CD8-positive, alpha-beta memory T cell (primary cell): ENCODE data around the gene FCER1G. TPM values are rescaled to one million over a fixed set of nuclear protein-coding genes. Genes with fewer than 3 reads are reported as not detected.

Experiments used
- CTCF ChIA-PET: fragments of 350-600 bp; sonication (Branson Sonifier 250); formaldehyde crosslinking; loops from one replicate; lab custom pipeline; 2021; ENCODE audit warnings: antibody characterized with exemption; lab: Charles Lee
- POLR2A ChIA-PET: fragments of 350-600 bp; sonication (Branson Sonifier 250); formaldehyde crosslinking; loops from one replicate; lab custom pipeline; 2021; ENCODE audit warnings: antibody characterized with exemption; lab: Charles Lee
- DNase-seq, 5 donors: peaks; one replicate each; pipeline versions ENCODE4 v3.0.0 to v3.0.0-alpha.2; 2020 to 2022; ENCODE audit warnings: mixed read lengths in 1 of 5
- H3K27ac ChIP-seq: one replicate; pipeline ENCODE4 v1.7.0; 2013; ENCODE audit warnings: low read depth, mild to moderate bottlenecking, low read length, moderate library complexity
- H3K27me3 ChIP-seq: 2 replicates; pipeline ENCODE4 v1.7.0; 2013; ENCODE audit warnings: low read length, mild to moderate bottlenecking; ENCODE audit not compliant: insufficient read depth, poor library complexity, severe bottlenecking
- H3K36me3 ChIP-seq: 2 replicates; pipeline ENCODE4 v1.7.0; 2013; ENCODE audit warnings: mild to moderate bottlenecking, low read length, moderate library complexity; ENCODE audit not compliant: insufficient read depth
- H3K4me1 ChIP-seq: 2 replicates; pipeline ENCODE4 v1.7.0; 2013; ENCODE audit warnings: mild to moderate bottlenecking, low read length, moderate library complexity; ENCODE audit not compliant: insufficient read depth
- H3K4me3 ChIP-seq: 2 replicates; pipeline ENCODE4 v1.7.0; 2013; ENCODE audit warnings: mild to moderate bottlenecking, low read length
- H3K9me3 ChIP-seq: 2 replicates; pipeline ENCODE4 v1.7.0; 2013; ENCODE audit warnings: mild to moderate bottlenecking, low read length
- H3K27ac Mint-ChIP-seq, 8 donors: one replicate each; pipeline ENCODE4 v1.8.0; 2020 to 2021; ENCODE audit warnings: mixed read lengths in 8 of 8, mild to moderate bottlenecking in 6 of 8, inconsistent platforms in 3 of 8, moderate library complexity in 3 of 8
- H3K27me3 Mint-ChIP-seq, 2 donors: one replicate each; pipeline ENCODE4 v1.8.0; 2020 to 2021; ENCODE audit warnings: mixed read lengths in 2 of 2, mild to moderate bottlenecking in 1 of 2, moderate library complexity in 1 of 2
- H3K36me3 Mint-ChIP-seq, 3 donors: one replicate each; pipeline ENCODE4 v1.8.0; 2020 to 2021; ENCODE audit warnings: mixed read lengths in 3 of 3, inconsistent platforms in 1 of 3, mild to moderate bottlenecking in 1 of 3
- H3K4me1 Mint-ChIP-seq, 3 donors: one replicate each; pipeline ENCODE4 v1.8.0; 2020 to 2021; ENCODE audit warnings: mixed read lengths in 3 of 3, inconsistent platforms in 1 of 3, mild to moderate bottlenecking in 1 of 3
- H3K4me3 Mint-ChIP-seq, 7 donors: one replicate each; pipeline ENCODE4 v1.8.0; 2020 to 2021; ENCODE audit warnings: mixed read lengths in 7 of 7, mild to moderate bottlenecking in 6 of 7, moderate library complexity in 4 of 7, inconsistent platforms in 2 of 7
- H3K9me3 Mint-ChIP-seq, 5 donors: one replicate each; pipeline ENCODE4 v1.8.0; 2020 to 2022; ENCODE audit warnings: mixed read lengths in 5 of 5, mild to moderate bottlenecking in 3 of 5, moderate library complexity in 2 of 5, inconsistent platforms in 1 of 5
- polyA plus RNA-seq: library from polyadenylated mRNA; unstranded; fragments of 300-500 nt; fragmentation: Illumina TruSeq; gene quantifications from one replicate; pipeline ENCODE4 v1.2.3, GENCODE V29; 2021
- total RNA-seq, 2 experiments: library from RNA; stranded (reverse); gene quantifications; one replicate each; pipeline ENCODE4 v1.2.3, GENCODE V29; 2021

Gene FCER1G
- total and polyA plus RNA-seq, 3 experiments from 2014 or later = 4.1 to 19.0 (median 5.1) TPM

- Histone ChIP-seq H3K4me1 (peaks cover 69% of the 10 kb centered on the region), H3K27me3 (no peaks in the 10 kb centered on the region), H3K4me3 (no peak overlapping the region), H3K27ac (no peak overlapping the region), H3K36me3 (no peaks in the 10 kb centered on the region), H3K9me3 (no peaks in the 10 kb centered on the region)
- no peak for DNase-seq
- no peaks in the 10 kb centered on the region for H3K9me3 Mint-ChIP-seq
- POLR2A ChIA-PET = no interaction called here
- H3K27ac Mint-ChIP-seq = peak overlapping the region; percentile 35 to 97 (median 80)
- H3K27me3 Mint-ChIP-seq = peaks cover 0 to 1% of the 10 kb centered on the region in 2 donors
- peak overlapping the region in 3 of 7 donors; percentile 36 to 81 (median 62) for H3K4me3 Mint-ChIP-seq
- H3K4me1 Mint-ChIP-seq = peaks cover 60 to 80% (median 70%) of the 10 kb centered on the region in 3 donors
- CTCF ChIA-PET = interaction anchor here (0.7 to 1.5 kb wide), 4 partner anchors 11 to 37 kb away, joined by 3 to 5 read pairs (median 4); partner anchors contain the start of genes APOA2 and B4GALT3
- peaks cover 0 to 6% (median 0%) of the 10 kb centered on the region in 3 donors for H3K36me3 Mint-ChIP-seq
Measured at GRCh38 chr1:161188381-161188780, 26.7 kb upstream of the FCER1G start.

GRCh38 chr1:161189036-161189435 is 26.1 kb upstream of the FCER1G start:
- H3K9me3 Mint-ChIP-seq = no peaks in the 10 kb centered on the region
- CTCF ChIA-PET = interaction anchor here (1.1 to 5.0 kb wide), 4 partner anchors 12 to 36 kb away, joined by 3 to 42 read pairs (median 4); partner anchors contain the start of genes B4GALT3 and PPOX
- peaks cover 0 to 6% (median 0%) of the 10 kb centered on the region in 3 donors for H3K36me3 Mint-ChIP-seq
- H3K27ac ChIP-seq = no peak overlapping the region
- no peak overlapping the region for H3K4me3 ChIP-seq
- POLR2A ChIA-PET = interaction anchor here (1.5 kb wide), 1 partner anchor 13 kb away, joined by 3 read pairs; the partner anchor contains the start of gene NDUFS2
- peak overlapping the region in 7 of 8 donors; percentile 23 to 87 (median 59) for H3K27ac Mint-ChIP-seq
- DNase-seq = no peak
- H3K27me3 Mint-ChIP-seq = peaks cover 0 to 1% of the 10 kb centered on the region in 2 donors
- H3K9me3 ChIP-seq = no peaks in the 10 kb centered on the region
- H3K36me3 ChIP-seq = no peaks in the 10 kb centered on the region
- H3K4me1 Mint-ChIP-seq = peaks cover 57 to 78% (median 64%) of the 10 kb centered on the region in 3 donors
- H3K27me3 ChIP-seq = no peaks in the 10 kb centered on the region
- H3K4me1 ChIP-seq = peaks cover 63% of the 10 kb centered on the region
- no peak overlapping the region for H3K4me3 Mint-ChIP-seq

DNA sequence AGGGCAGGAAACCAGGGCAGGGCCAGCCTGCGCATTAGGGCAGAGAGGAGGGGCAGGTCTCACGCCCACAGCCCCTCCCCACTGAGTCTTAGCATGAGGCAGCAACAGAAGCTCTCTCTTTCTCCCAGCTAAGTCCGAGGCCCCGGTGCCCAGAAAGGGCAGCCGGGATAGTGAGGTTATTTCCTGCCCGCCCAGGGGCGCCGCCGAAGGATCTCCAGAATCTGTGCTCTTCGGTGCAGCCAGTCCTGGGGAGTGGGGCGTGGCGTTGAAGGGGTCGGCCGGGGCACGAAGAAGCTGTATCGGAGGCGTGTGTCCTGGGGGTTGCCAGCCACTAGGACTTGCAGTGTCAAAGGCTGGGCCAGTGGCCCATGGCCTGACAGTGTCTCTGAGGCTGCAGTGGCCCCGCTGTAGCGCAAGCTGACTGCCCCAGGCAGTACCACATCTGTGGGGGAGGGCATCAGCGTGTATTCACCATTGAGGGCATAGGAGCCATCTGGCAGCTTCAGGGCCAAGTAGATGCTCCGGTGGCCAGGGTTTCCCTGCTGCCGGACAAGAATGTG is 24.1 kb upstream of the FCER1G start:
- H3K27ac Mint-ChIP-seq = no peak overlapping the region
- H3K36me3 Mint-ChIP-seq = peaks cover 0 to 2% (median 0%) of the 10 kb centered on the region in 3 donors

DNA sequence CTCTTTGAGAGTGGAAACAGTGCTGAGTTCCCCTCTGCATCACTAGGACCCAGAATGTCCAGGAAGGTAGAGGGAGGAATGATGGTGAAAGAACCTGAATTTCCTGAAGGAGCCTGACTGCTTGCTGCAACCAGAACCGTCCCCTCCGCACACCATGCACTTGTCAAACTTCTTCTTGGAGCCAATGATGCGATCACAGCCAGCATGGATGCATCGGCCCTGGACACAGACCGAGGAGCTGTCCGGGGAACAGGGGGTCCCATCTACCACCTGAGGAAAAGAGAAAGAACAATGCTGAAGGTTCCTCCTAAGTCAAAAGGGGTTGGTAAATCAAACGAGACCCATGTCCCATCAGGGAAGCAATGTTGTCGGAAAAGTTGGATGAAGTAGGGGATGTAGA is 23.1 kb upstream of the FCER1G start:
- peak overlapping the region in 3 of 8 donors; percentile 54 to 76 (median 66) for H3K27ac Mint-ChIP-seq
- H3K36me3 ChIP-seq = no peaks in the 10 kb centered on the region

More for the DNA sequence above, 24.1 kb upstream of the FCER1G start:
- no peak overlapping the region for H3K4me3 Mint-ChIP-seq
- CTCF ChIA-PET = interaction anchor here (1.0 to 5.0 kb wide), 13 partner anchors 9 to 209 kb away, joined by 3 to 71 read pairs (median 11); partner anchors contain the start of genes APOA2, B4GALT3, FCER1G and NDUFS2
- Histone ChIP-seq H3K27ac (no peak overlapping the region), H3K4me1 (peaks cover 65% of the 10 kb centered on the region), H3K9me3 (no peaks in the 10 kb centered on the region), H3K36me3 (no peaks in the 10 kb centered on the region), H3K27me3 (no peaks in the 10 kb centered on the region), H3K4me3 (no peak overlapping the region)
- POLR2A ChIA-PET = interaction anchor here (0.6 to 2.3 kb wide), 4 partner anchors 9 to 38 kb away, joined by 3 to 11 read pairs (median 6); partner anchors contain the start of gene NDUFS2
- peaks cover 0 to 3% of the 10 kb centered on the region in 2 donors for H3K27me3 Mint-ChIP-seq
- peaks cover 54 to 77% (median 62%) of the 10 kb centered on the region in 3 donors for H3K4me1 Mint-ChIP-seq
- no peak for DNase-seq
- no peaks in the 10 kb centered on the region for H3K9me3 Mint-ChIP-seq

GRCh38 chr1:161192476-161193465 is 22.3 kb upstream of the FCER1G start:
- H3K4me1 Mint-ChIP-seq = peaks cover 40 to 61% (median 45%) of the 10 kb centered on the region in 3 donors
- no peak overlapping the region for H3K4me3 ChIP-seq
- H3K4me3 Mint-ChIP-seq = peak overlapping the region in 5 of 7 donors; percentile 13 to 86 (median 61)
- POLR2A ChIA-PET = interaction anchor here (2.0 to 2.3 kb wide), 2 partner anchors 9 to 10 kb away, joined by 7 to 11 read pairs; partner anchors contain the start of gene NDUFS2
- no peaks in the 10 kb centered on the region for H3K9me3 ChIP-seq
- H3K27ac Mint-ChIP-seq = peak overlapping the region; percentile 67 to 99 (median 90)
- peak; percentile 43 to 76 (median 63) for DNase-seq
- H3K36me3 Mint-ChIP-seq = peaks cover 0 to 2% (median 0%) of the 10 kb centered on the region in 3 donors
- H3K27me3 Mint-ChIP-seq = peaks cover 0 to 3% of the 10 kb centered on the region in 2 donors
- no peaks in the 10 kb centered on the region for H3K27me3 ChIP-seq
- H3K36me3 ChIP-seq = no peaks in the 10 kb centered on the region
- H3K4me1 ChIP-seq = peaks cover 48% of the 10 kb centered on the region
- no peaks in the 10 kb centered on the region for H3K9me3 Mint-ChIP-seq
- H3K27ac ChIP-seq = no peak overlapping the region
- CTCF ChIA-PET = interaction anchor here (0.6 to 5.0 kb wide), 17 partner anchors 10 to 182 kb away, joined by 3 to 71 read pairs (median 7); partner anchors contain the start of genes APOA2, B4GALT3, DEDD and FCER1G

More for the DNA sequence above, 23.1 kb upstream of the FCER1G start:
- POLR2A ChIA-PET = interaction anchor here (0.6 to 2.3 kb wide), 4 partner anchors 10 to 39 kb away, joined by 3 to 11 read pairs (median 6); partner anchors contain the start of gene NDUFS2
- no peak overlapping the region for H3K27ac ChIP-seq
- Mint-ChIP-seq H3K4me1 (peaks cover 46 to 69% (median 53%) of the 10 kb centered on the region in 3 donors), H3K36me3 (peaks cover 0 to 2% (median 0%) of the 10 kb centered on the region in 3 donors), H3K4me3 (no peak overlapping the region), H3K9me3 (no peaks in the 10 kb centered on the region), H3K27me3 (peaks cover 0 to 3% of the 10 kb centered on the region in 2 donors)
- H3K4me1 ChIP-seq = peaks cover 56% of the 10 kb centered on the region
- CTCF ChIA-PET = interaction anchor here (1.0 to 5.0 kb wide), 17 partner anchors 10 to 208 kb away, joined by 3 to 71 read pairs (median 9); partner anchors contain the start of genes APOA2, B4GALT3, DEDD and FCER1G
- H3K9me3 ChIP-seq = no peaks in the 10 kb centered on the region
- H3K27me3 ChIP-seq = no peaks in the 10 kb centered on the region
- no peak overlapping the region for H3K4me3 ChIP-seq
- DNase-seq = no peak

GRCh38 chr1:161193561-161194235 is 21.4 kb upstream of the FCER1G start:
- Mint-ChIP-seq H3K27ac (peak overlapping the region in 3 of 8 donors; percentile 58 to 80 (median 75)), H3K4me3 (no peak overlapping the region), H3K36me3 (peaks cover 0 to 2% (median 0%) of the 10 kb centered on the region in 3 donors), H3K9me3 (no peaks in the 10 kb centered on the region), H3K27me3 (peaks cover 0 to 2% of the 10 kb centered on the region in 2 donors), H3K4me1 (peaks cover 36 to 54% (median 39%) of the 10 kb centered on the region in 3 donors)
- ChIA-PET POLR2A (interaction anchor here (1.0 kb wide), 1 partner anchor 28 kb away, joined by 3 read pairs; the partner anchor contains the start of gene PPOX), CTCF (interaction anchor here (1.0 to 5.0 kb wide), 12 partner anchors 9 to 61 kb away, joined by 3 to 71 read pairs (median 10); partner anchors contain the start of genes APOA2, B4GALT3, DEDD and FCER1G)
- Histone ChIP-seq H3K4me3 (no peak overlapping the region), H3K27me3 (no peaks in the 10 kb centered on the region), H3K9me3 (no peaks in the 10 kb centered on the region), H3K4me1 (peaks cover 40% of the 10 kb centered on the region), H3K36me3 (no peaks in the 10 kb centered on the region), H3K27ac (no peak overlapping the region)
- no peak for DNase-seq
